ENCODE data around the gene KRTAP10-7.
"Not testable (repeated sequence)": the region's sequence is repeated elsewhere in the genome, so short reads cannot be mapped to it uniquely, and the experiment has no call there.

Gene KRTAP10-7

GRCh38 chr21:44590311-44590721 is 10.1 kb upstream of the KRTAP10-7 start:
- no peak for DNase-seq (ENCODE audit: low spot score)
- TF ChIP-seq CTCF (IDR thresholded peaks at IDR 0.05; ENCODE audit: extremely low read depth, missing control alignments) = no peak

- not testable (repeated sequence) for DNase-seq (ENCODE audit: low spot score)
Observed at GRCh38 chr21:44590897-44591800, 9.2 kb upstream of the KRTAP10-7 start.

- not testable (repeated sequence) for DNase-seq (ENCODE audit: low spot score)
Observed at GRCh38 chr21:44591801-44592130, 8.6 kb upstream of the KRTAP10-7 start.

GRCh38 chr21:44592446-44593311 is 7.7 kb upstream of the KRTAP10-7 start, which contains the start of gene KRTAP10-6:
KRTAP10-6 (minus strand) TSS chr21:44592505; CDS start chr21:44592484, 21 bp downstream.
- no peak for DNase-seq (ENCODE audit: low spot score)
- TF ChIP-seq CTCF (IDR thresholded peaks at IDR 0.05; ENCODE audit: extremely low read depth, missing control alignments) = no peak

GRCh38 chr21:44593598-44594405 is 6.6 kb upstream of the KRTAP10-7 start:
- no peak for TF ChIP-seq CTCF (IDR thresholded peaks at IDR 0.05; ENCODE audit: extremely low read depth, missing control alignments)
- no peak for DNase-seq (ENCODE audit: low spot score)

- no peak for TF ChIP-seq CTCF (IDR thresholded peaks at IDR 0.05; ENCODE audit: extremely low read depth, missing control alignments)
- DNase-seq (ENCODE audit: low spot score) = no peak
Observed at GRCh38 chr21:44594406-44594916, 5.9 kb upstream of the KRTAP10-7 start.

- no peak for TF ChIP-seq CTCF (IDR thresholded peaks at IDR 0.05; ENCODE audit: extremely low read depth, missing control alignments)
- no peak for DNase-seq (ENCODE audit: low spot score)
Observed at GRCh38 chr21:44595524-44595923, 4.9 kb upstream of the KRTAP10-7 start.
